ENCODE data around the gene KRT83.

The KRT83 gene

DNA sequence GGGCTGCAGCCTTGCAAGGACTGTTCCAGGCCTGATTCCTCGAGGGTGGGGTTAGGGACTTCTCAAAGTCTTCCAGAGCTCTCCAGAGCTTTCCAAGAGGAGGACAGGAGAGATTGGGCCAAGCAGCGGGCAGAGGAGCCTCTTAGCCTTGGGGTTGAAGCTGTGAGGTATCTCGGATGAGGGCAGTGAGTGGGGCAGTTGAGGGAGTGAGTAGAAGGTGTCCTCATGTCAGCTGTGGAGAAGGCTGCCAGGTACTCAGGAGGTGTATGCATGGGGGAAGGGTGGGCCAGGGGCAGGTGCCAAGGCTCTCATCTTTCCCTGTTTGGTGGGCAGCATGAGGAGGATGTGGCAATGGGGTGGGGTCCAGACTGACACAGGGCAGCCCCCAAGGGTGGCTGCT is 7.7 kb downstream of the KRT83 start:
- Histone ChIP-seq H3K27ac (ENCODE audit: extremely low read depth, low read depth, low read length) (no peak overlapping the region), H3K9me3 (ENCODE audit: control insufficient read depth, insufficient read depth, low read depth, low read length) (no peaks in the 10 kb centered on the region), H3K4me1 (ENCODE audit: control insufficient read depth, insufficient read depth, low read length) (no peaks in the 10 kb centered on the region), H3K4me3 (ENCODE audit: low read depth, low read length) (no peak overlapping the region), H3K36me3 (ENCODE audit: control insufficient read depth in 2 of 2, insufficient read depth in 1 of 2, low read length in 2 of 2) (no peaks in the 10 kb centered on the region)
- ChIA-PET CTCF (interaction anchor here (0.5 to 5.1 kb wide), 5 partner anchors 14 to 590 kb away, joined by 3 to 41 read pairs (median 4); no protein-coding TSS in a partner anchor), POLR2A (interaction anchor here (0.5 kb wide), 1 partner anchor 19 kb away, joined by 6 read pairs; no protein-coding TSS in a partner anchor)
- TF ChIP-seq, protein P1, sequence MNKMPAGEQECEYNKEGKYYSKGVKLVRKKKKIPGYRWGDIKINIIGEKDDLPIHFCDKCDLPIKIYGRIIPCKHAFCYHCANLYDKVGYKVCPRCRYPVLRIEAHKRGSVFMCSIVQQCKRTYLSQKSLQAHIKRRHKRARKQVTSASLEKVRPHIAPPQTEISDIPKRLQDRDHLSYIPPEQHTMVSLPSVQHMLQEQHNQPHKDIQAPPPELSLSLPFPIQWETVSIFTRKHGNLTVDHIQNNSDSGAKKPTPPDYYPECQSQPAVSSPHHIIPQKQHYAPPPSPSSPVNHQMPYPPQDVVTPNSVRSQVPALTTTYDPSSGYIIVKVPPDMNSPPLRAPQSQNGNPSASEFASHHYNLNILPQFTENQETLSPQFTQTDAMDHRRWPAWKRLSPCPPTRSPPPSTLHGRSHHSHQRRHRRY (tag by site-specific recombination; IDR thresholded peaks at IDR 0.05), result no peak
- no peak for TF ChIP-seq HOXA7 (CRISPR knock-in tag; IDR thresholded peaks at IDR 0.05; ENCODE audit: borderline replicate concordance)

DNA sequence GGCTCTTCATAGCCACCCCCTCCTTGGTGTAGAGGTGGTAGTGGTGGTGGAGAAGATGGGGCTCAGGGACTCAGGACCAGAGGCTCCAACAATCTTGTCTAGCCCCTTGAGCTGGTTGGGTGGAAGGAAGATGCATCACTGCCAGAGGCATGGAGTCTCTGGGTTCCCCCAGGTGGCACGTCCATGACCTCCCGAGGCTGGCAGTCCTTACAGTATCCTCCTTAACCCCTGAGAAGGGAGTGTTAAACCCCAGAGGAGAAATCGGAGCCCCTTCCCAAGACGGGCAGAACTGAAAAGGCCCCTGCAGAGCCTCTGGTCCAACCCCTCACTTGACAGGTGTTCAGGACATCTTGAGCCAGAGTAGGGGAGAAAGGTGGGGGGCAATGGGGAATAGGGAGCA is 9.1 kb downstream of the KRT83 start:
- Histone ChIP-seq H3K4me3 (ENCODE audit: low read depth, low read length) (no peak overlapping the region), H3K36me3 (ENCODE audit: control insufficient read depth in 2 of 2, insufficient read depth in 1 of 2, low read length in 2 of 2) (no peaks in the 10 kb centered on the region), H3K9me3 (ENCODE audit: control insufficient read depth, insufficient read depth, low read depth, low read length) (no peaks in the 10 kb centered on the region), H3K27ac (ENCODE audit: extremely low read depth, low read depth, low read length) (no peak overlapping the region), H3K4me1 (ENCODE audit: control insufficient read depth, insufficient read depth, low read length) (no peaks in the 10 kb centered on the region)
- ChIA-PET CTCF (interaction anchor here (0.6 to 5.1 kb wide), 10 partner anchors 16 to 568 kb away, joined by 3 to 41 read pairs (median 6); no protein-coding TSS in a partner anchor), POLR2A (no interaction called here)
- TF ChIP-seq ZNF114 (tag by site-specific recombination; IDR thresholded peaks at IDR 0.05), result no peak
- TF ChIP-seq ZNF626 (tag by site-specific recombination; IDR thresholded peaks at IDR 0.05), result no peak
- no peak for TF ChIP-seq ZNF555 (tag by site-specific recombination; conservative IDR thresholded peaks at IDR 0.05)

DNA sequence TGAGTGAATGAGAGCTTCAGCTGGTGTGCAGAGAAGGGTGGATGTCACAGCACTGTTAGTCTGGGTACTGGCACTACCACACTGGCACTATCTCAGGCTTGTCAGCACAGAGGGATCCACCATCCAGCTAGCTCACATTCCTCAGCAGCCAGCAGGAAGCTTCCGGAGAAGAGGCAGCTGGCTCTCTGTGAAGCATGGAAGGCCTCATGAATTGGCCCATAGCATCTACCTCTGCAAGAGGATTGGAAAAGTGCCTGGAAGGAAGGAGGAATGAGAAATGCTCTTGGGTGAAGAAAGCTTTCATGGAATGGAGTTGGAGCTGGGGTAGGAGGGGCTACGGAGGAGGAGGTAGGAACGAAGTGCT is 9.9 kb downstream of the KRT83 start:
- ChIA-PET POLR2A (no interaction called here), CTCF (interaction anchor here (0.6 to 5.1 kb wide), 15 partner anchors 10 to 568 kb away, joined by 3 to 41 read pairs (median 3); partner anchors contain the start of gene KRT83)
- no peaks in the 10 kb centered on the region for H3K4me1 ChIP-seq (ENCODE audit: control insufficient read depth, insufficient read depth, low read length)
- TF ChIP-seq ZNF223 (tag by site-specific recombination; IDR thresholded peaks at IDR 0.05) (no peak), OVOL3 (tag by site-specific recombination; IDR thresholded peaks at IDR 0.05) (no peak), ZNF175 (tag by site-specific recombination; IDR thresholded peaks at IDR 0.05) (no peak), ZNF19 (tag by site-specific recombination; IDR thresholded peaks at IDR 0.05; ENCODE audit: low read depth) (no peak), KLF8 (tag by site-specific recombination; IDR thresholded peaks at IDR 0.05) (no peak), ZNF747 (tag by site-specific recombination; IDR thresholded peaks at IDR 0.05) (no peak)
- TF ChIP-seq, protein P2, sequence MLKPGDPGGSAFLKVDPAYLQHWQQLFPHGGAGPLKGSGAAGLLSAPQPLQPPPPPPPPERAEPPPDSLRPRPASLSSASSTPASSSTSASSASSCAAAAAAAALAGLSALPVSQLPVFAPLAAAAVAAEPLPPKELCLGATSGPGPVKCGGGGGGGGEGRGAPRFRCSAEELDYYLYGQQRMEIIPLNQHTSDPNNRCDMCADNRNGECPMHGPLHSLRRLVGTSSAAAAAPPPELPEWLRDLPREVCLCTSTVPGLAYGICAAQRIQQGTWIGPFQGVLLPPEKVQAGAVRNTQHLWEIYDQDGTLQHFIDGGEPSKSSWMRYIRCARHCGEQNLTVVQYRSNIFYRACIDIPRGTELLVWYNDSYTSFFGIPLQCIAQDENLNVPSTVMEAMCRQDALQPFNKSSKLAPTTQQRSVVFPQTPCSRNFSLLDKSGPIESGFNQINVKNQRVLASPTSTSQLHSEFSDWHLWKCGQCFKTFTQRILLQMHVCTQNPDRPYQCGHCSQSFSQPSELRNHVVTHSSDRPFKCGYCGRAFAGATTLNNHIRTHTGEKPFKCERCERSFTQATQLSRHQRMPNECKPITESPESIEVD (tag by site-specific recombination; IDR thresholded peaks at IDR 0.05), result no peak
- TF ChIP-seq, protein P3, sequence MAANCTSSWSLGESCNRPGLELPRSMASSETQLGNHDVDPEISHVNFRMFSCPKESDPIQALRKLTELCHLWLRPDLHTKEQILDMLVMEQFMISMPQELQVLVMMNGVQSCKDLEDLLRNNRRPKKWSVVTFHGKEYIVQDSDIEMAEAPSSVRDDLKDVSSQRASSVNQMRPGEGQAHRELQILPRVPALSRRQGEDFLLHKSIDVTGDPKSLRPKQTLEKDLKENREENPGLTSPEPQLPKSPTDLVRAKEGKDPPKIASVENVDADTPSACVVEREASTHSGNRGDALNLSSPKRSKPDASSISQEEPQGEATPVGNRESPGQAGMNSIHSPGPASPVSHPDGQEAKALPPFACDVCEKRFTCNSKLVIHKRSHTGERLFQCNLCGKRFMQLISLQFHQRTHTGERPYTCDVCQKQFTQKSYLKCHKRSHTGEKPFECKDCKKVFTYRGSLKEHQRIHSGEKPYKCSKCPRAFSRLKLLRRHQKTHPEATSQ (tag by site-specific recombination; IDR thresholded peaks at IDR 0.05), result no peak
- TF ChIP-seq, protein P4, sequence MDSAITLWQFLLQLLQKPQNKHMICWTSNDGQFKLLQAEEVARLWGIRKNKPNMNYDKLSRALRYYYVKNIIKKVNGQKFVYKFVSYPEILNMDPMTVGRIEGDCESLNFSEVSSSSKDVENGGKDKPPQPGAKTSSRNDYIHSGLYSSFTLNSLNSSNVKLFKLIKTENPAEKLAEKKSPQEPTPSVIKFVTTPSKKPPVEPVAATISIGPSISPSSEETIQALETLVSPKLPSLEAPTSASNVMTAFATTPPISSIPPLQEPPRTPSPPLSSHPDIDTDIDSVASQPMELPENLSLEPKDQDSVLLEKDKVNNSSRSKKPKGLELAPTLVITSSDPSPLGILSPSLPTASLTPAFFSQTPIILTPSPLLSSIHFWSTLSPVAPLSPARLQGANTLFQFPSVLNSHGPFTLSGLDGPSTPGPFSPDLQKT (IDR thresholded peaks at IDR 0.05; ENCODE audit: borderline replicate concordance, low read depth, low read length), result no peak
- TF ChIP-seq, protein P5, sequence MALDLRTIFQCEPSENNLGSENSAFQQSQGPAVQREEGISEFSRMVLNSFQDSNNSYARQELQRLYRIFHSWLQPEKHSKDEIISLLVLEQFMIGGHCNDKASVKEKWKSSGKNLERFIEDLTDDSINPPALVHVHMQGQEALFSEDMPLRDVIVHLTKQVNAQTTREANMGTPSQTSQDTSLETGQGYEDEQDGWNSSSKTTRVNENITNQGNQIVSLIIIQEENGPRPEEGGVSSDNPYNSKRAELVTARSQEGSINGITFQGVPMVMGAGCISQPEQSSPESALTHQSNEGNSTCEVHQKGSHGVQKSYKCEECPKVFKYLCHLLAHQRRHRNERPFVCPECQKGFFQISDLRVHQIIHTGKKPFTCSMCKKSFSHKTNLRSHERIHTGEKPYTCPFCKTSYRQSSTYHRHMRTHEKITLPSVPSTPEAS (tag by site-specific recombination; IDR thresholded peaks at IDR 0.05), result no peak
- H3K9me3 ChIP-seq (ENCODE audit: control insufficient read depth, insufficient read depth, low read depth, low read length), result no peaks in the 10 kb centered on the region
- H3K36me3 ChIP-seq (ENCODE audit: control insufficient read depth in 2 of 2, insufficient read depth in 1 of 2, low read length in 2 of 2), result no peaks in the 10 kb centered on the region
- H3K4me3 ChIP-seq (ENCODE audit: low read depth, low read length), result no peak overlapping the region
- H3K27ac ChIP-seq (ENCODE audit: extremely low read depth, low read depth, low read length), result no peak overlapping the region

All from HEK293 (cell line).